Measurements from ENCODE around the gene LTBP1.

Gene LTBP1

GRCh38 chr2:32941944-32942690, 4.6 kb upstream of the LTBP1 start:
- Mint-ChIP-seq H3K36me3 (ENCODE audit: low read depth) (no peaks in the 10 kb centered on the region), H3K4me3 (no peak overlapping the region), H3K4me1 (ENCODE audit: low read depth) (no peaks in the 10 kb centered on the region), H3K27me3 (peaks cover 41% of the 10 kb centered on the region), H3K9me3 (no peaks in the 10 kb centered on the region), H3K27ac (no peak overlapping the region)

GRCh38 chr2:32942793-32943485, 3.8 kb upstream of the LTBP1 start:
- peaks cover 39% of the 10 kb centered on the region for H3K27me3 Mint-ChIP-seq

GRCh38 chr2:32945286-32945685, 1.5 kb upstream of the LTBP1 start:
- H3K27ac Mint-ChIP-seq, result no peak overlapping the region
- H3K4me3 Mint-ChIP-seq, result no peak overlapping the region
- H3K36me3 Mint-ChIP-seq (ENCODE audit: low read depth), result no peaks in the 10 kb centered on the region
- H3K9me3 Mint-ChIP-seq, result no peaks in the 10 kb centered on the region
- peaks cover 47% of the 10 kb centered on the region for H3K27me3 Mint-ChIP-seq
- H3K4me1 Mint-ChIP-seq (ENCODE audit: low read depth), result peaks cover 5% of the 10 kb centered on the region

More at GRCh38 chr2:32942793-32943485, 3.8 kb upstream of the LTBP1 start:
- no peaks in the 10 kb centered on the region for H3K36me3 Mint-ChIP-seq (ENCODE audit: low read depth)
- H3K4me1 Mint-ChIP-seq (ENCODE audit: low read depth), result peaks cover under 1% of the 10 kb centered on the region
- H3K4me3 Mint-ChIP-seq, result no peak overlapping the region
- no peak overlapping the region for H3K27ac Mint-ChIP-seq
- H3K9me3 Mint-ChIP-seq, result no peaks in the 10 kb centered on the region

GRCh38 chr2:32947076-32947483, 327 bp downstream of the LTBP1 start:
- no peak overlapping the region for H3K4me3 Mint-ChIP-seq
- peaks cover 19% of the 10 kb centered on the region for H3K4me1 Mint-ChIP-seq (ENCODE audit: low read depth)
- no peak overlapping the region for H3K27ac Mint-ChIP-seq
- H3K9me3 Mint-ChIP-seq, result no peaks in the 10 kb centered on the region
- no peaks in the 10 kb centered on the region for H3K36me3 Mint-ChIP-seq (ENCODE audit: low read depth)
- H3K27me3 Mint-ChIP-seq, result peaks cover 57% of the 10 kb centered on the region

DNA sequence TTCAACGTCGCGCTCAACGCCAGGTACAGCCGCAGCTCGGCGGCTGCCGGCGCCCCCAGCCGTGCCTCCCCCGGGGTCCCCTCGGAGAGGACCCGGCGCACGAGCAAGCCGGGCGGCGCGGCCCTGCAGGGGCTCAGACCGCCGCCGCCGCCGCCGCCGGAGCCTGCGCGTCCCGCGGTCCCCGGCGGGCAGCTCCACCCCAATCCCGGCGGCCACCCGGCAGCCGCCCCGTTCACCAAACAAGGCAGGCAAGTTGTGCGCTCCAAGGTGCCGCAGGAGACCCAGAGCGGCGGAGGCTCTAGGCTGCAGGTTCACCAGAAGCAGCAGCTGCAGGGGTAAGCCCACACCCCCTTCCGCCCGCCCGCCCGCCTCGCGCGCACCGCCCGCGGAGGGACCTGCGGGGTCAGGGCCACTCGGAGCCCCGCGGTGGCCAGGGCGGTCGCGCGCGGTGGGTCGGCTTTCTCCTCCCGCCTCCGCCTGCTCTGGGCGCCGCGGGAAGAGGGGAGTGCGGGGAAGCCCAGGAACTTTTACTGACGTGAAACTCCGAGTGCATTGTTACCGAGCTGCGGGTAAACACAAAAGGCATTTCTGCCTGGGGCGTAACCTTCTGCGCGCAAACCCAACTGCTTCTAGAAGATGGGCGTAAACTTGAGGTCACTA, 861 bp downstream of the LTBP1 start:
- H3K4me3 Mint-ChIP-seq, result peak overlapping the region; percentile 52
- H3K9me3 Mint-ChIP-seq, result no peaks in the 10 kb centered on the region
- no peaks in the 10 kb centered on the region for H3K36me3 Mint-ChIP-seq (ENCODE audit: low read depth)
- peaks cover 19% of the 10 kb centered on the region for H3K4me1 Mint-ChIP-seq (ENCODE audit: low read depth)
- no peak overlapping the region for H3K27ac Mint-ChIP-seq
- peaks cover 57% of the 10 kb centered on the region for H3K27me3 Mint-ChIP-seq

DNA sequence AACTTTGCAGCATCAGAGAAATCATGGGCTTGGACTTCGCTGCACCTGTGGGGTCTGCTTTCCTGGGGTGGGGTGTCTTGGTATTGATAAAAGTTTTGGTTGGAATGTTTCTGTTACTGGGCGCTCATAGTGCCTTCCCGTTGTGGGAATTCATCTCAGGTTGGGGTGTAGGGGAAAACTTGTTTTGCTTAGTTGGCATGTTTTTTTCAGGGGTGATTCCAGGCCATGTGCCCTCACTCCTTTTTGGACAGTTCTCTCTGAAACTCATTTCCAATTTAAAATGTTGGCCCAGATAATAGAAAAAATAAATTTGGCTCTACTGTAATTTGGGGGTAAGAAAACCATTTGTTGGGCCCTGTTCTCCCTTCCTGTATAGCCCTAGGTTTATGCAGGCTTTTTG, 1.5 kb downstream of the LTBP1 start:
- Mint-ChIP-seq H3K27ac (no peak overlapping the region), H3K4me1 (ENCODE audit: low read depth) (peaks cover 19% of the 10 kb centered on the region), H3K4me3 (peak overlapping the region; percentile 51), H3K9me3 (no peaks in the 10 kb centered on the region), H3K36me3 (ENCODE audit: low read depth) (no peaks in the 10 kb centered on the region), H3K27me3 (peaks cover 57% of the 10 kb centered on the region)

DNA sequence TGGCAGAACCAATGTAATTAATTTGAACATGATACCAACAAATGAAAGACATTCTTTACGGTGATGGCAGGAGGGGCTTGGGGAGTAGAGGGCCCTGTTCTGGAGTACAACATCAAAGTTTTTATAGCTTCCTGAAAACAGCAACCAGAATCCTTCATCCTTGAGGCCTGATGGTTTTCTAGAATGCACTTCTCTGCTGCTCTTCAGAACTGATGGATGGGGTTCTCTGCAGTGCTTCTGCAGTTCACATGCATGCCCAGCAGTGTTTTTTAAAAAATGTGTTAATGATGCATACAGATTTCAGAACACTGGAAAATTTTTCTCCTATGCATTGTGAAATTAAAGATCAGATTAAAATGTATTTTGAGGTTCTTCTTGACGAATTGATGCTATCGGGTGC, 2.5 kb downstream of the LTBP1 start:
- peaks cover 57% of the 10 kb centered on the region for H3K27me3 Mint-ChIP-seq
- H3K4me1 Mint-ChIP-seq (ENCODE audit: low read depth), result peaks cover 19% of the 10 kb centered on the region
- H3K27ac Mint-ChIP-seq, result no peak overlapping the region
- no peaks in the 10 kb centered on the region for H3K9me3 Mint-ChIP-seq
- H3K36me3 Mint-ChIP-seq (ENCODE audit: low read depth), result no peaks in the 10 kb centered on the region
- H3K4me3 Mint-ChIP-seq, result no peak overlapping the region

GRCh38 chr2:32951672-32952071, 4.9 kb downstream of the LTBP1 start:
- Mint-ChIP-seq H3K9me3 (no peaks in the 10 kb centered on the region), H3K27ac (no peak overlapping the region), H3K27me3 (peaks cover 55% of the 10 kb centered on the region)

GRCh38 chr2:32952761-32953476, 6.2 kb downstream of the LTBP1 start:
- no peak overlapping the region for H3K27ac Mint-ChIP-seq
- H3K9me3 Mint-ChIP-seq, result no peaks in the 10 kb centered on the region
- no peak overlapping the region for H3K4me3 Mint-ChIP-seq
- H3K36me3 Mint-ChIP-seq (ENCODE audit: low read depth), result no peaks in the 10 kb centered on the region
- peaks cover 18% of the 10 kb centered on the region for H3K4me1 Mint-ChIP-seq (ENCODE audit: low read depth)
- H3K27me3 Mint-ChIP-seq, result peaks cover 56% of the 10 kb centered on the region

More at GRCh38 chr2:32951672-32952071, 4.9 kb downstream of the LTBP1 start:
- Mint-ChIP-seq H3K4me3 (no peak overlapping the region), H3K36me3 (ENCODE audit: low read depth) (no peaks in the 10 kb centered on the region), H3K4me1 (ENCODE audit: low read depth) (peaks cover 19% of the 10 kb centered on the region)

DNA sequence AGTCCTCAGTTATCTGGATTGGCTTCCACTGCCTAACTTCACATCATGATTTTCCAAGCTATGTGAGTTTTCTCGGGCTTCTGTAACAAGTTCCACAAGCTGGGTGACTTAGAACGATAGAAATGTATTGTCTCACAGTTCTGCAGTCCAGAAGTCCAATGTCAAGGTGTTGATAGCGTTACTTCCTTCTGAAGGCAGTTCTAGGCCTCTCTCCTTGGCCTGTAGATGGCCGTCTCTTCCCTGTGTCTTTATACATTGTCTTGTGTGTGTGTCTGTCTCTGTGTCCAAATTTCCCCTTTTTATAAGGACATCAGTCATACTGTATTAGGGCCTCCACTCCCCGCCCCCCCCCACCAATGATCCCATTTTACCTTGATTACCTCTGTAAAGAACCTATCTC, 7.5 kb downstream of the LTBP1 start:
- Mint-ChIP-seq H3K4me1 (ENCODE audit: low read depth) (peaks cover 14% of the 10 kb centered on the region), H3K27me3 (peaks cover 49% of the 10 kb centered on the region), H3K27ac (no peak overlapping the region), H3K9me3 (no peaks in the 10 kb centered on the region), H3K4me3 (no peak overlapping the region), H3K36me3 (ENCODE audit: low read depth) (no peaks in the 10 kb centered on the region)

- H3K27ac Mint-ChIP-seq, result no peak overlapping the region
- H3K36me3 Mint-ChIP-seq (ENCODE audit: low read depth), result no peaks in the 10 kb centered on the region
- no peak overlapping the region for H3K4me3 Mint-ChIP-seq
- peaks cover 23% of the 10 kb centered on the region for H3K27me3 Mint-ChIP-seq
- H3K9me3 Mint-ChIP-seq, result no peaks in the 10 kb centered on the region
- no peaks in the 10 kb centered on the region for H3K4me1 Mint-ChIP-seq (ENCODE audit: low read depth)
These were observed 12.1 kb downstream of the LTBP1 start for GRCh38 chr2:32958821-32959220.

- Mint-ChIP-seq H3K36me3 (ENCODE audit: low read depth) (no peaks in the 10 kb centered on the region), H3K27ac (no peak overlapping the region), H3K27me3 (peaks cover 13% of the 10 kb centered on the region), H3K4me3 (no peak overlapping the region), H3K4me1 (ENCODE audit: low read depth) (no peaks in the 10 kb centered on the region), H3K9me3 (no peaks in the 10 kb centered on the region)
These were observed 13.5 kb downstream of the LTBP1 start for GRCh38 chr2:32960238-32960637.

- Mint-ChIP-seq H3K36me3 (ENCODE audit: low read depth) (no peaks in the 10 kb centered on the region), H3K9me3 (no peaks in the 10 kb centered on the region), H3K4me1 (ENCODE audit: low read depth) (no peaks in the 10 kb centered on the region), H3K27ac (no peak overlapping the region), H3K4me3 (no peak overlapping the region), H3K27me3 (peaks cover 13% of the 10 kb centered on the region)
These were observed 14.1 kb downstream of the LTBP1 start for GRCh38 chr2:32960647-32961403.

DNA sequence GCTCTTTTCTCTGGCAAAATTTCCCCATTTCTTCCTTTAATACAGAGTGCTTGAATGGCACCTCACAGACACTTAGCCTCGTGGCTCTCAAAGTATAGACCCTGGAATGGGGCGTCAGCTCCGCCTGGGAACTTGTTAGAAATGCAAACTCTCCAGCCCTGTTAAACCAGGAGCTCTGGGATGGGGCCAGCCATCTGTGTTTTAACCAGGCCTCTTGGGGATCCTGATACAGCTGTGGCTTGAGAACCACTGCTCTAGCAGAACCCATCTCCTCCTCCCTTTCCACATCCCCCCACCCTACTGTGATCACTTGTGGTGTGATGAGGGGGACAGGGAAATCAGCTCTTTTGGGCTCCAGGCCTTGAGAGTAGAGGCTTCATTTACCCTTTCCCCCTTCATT, 15.9 kb downstream of the LTBP1 start:
- Mint-ChIP-seq H3K4me1 (ENCODE audit: low read depth) (no peaks in the 10 kb centered on the region), H3K4me3 (no peak overlapping the region), H3K27ac (no peak overlapping the region), H3K9me3 (no peaks in the 10 kb centered on the region), H3K36me3 (ENCODE audit: low read depth) (no peaks in the 10 kb centered on the region), H3K27me3 (peaks cover 6% of the 10 kb centered on the region)

All from stimulated activated naive CD8-positive, alpha-beta T cell treated with anti-CD3 and anti-CD28 coated beads, Interleukin-15, Interleukin-2, amounts not matched to agents 100 ng/mL and 50 ng/mL, for 24 hours (primary cell).